Heart left ventricle (tissue), 13 donors: ENCODE data around the gene RIN3.

Experiments used
- CTCF ChIP-seq, 12 donors: fragments of 200-600 bp; sonication (generic) in 4 of 12; IDR thresholded peaks; one replicate each; pipeline versions ENCODE4 v1.5.0 to v1.8.0; 2018 to 2022; ENCODE audit warnings: antibody characterized with exemption in 12 of 12, mild to moderate bottlenecking in 5 of 12
- POLR2A ChIP-seq, 2 donors: fragments of 450-650 bp; IDR thresholded peaks; one replicate each; pipeline ENCODE4 v1.6.1; 2017; ENCODE audit warnings: antibody characterized with exemption in 2 of 2, mild to moderate bottlenecking in 2 of 2, moderate library complexity in 2 of 2
- donor health status: ischemic (EF 13 %, LVEDD 7.1; RV severe dilation, severe dysfunction).
- donor health status: DM: no; HTN: yes; CAD: no.
- donor health status: DM: no; HTN: no; CAD: no.
- donor health status: ischemic (EF 25% LVEDD 6.9; RV normal size, moderate dysfunction).
- donor health status: ischemic (EF 25% LVEDD 5.7; RV mildly dilated, moderate dysfunction).
- donor health status: ischemic (EF 35%, LVEDD 5.7; RV mildly dilated, moderate dysfunction).
- donor health status: nonischemic (EF 11% LVEDD 7.7; RV severe dilation, severe dysfunction).
- donor health status: DM: yes; HTN: yes; CAD: no.
- donor health status: PGD.
- donor health status: ischemic (EF 29% LVEDD 5.4; RV normal size, mild dysfunction).
- donor health status: nonischemic (EF 23%, LVEDD 6.1; RV moderate dilation, normal function).

- TF ChIP-seq CTCF (IDR thresholded peaks at IDR 0.05) = no peak
- no peak for TF ChIP-seq POLR2A (IDR thresholded peaks at IDR 0.05)
Measured at GRCh38 chr14:92499234-92499633, 14.3 kb upstream of the RIN3 start.
